HEK293T (cell line): ENCODE data around the gene HHIPL1.

Experiments used
- CTCF ChIA-PET: fragments of 350-600 bp; formaldehyde crosslinking; extraction: SDS; loops from one replicate; lab custom pipeline; 2021; ENCODE audit warnings: antibody characterized with exemption, inconsistent platforms; lab: Yijun Ruan, JAX
- POLR2A ChIA-PET: fragments of 350-600 bp; formaldehyde crosslinking; extraction: SDS; loops from one replicate; lab custom pipeline; 2020; ENCODE audit warnings: antibody characterized with exemption, inconsistent platforms; lab: Yijun Ruan, JAX
- DNase-seq: peaks from one replicate; pipeline ENCODE4 v3.0.0; 2012; ENCODE audit warnings: mixed read lengths; ENCODE audit errors: extremely low spot score
- ARNT ChIP-seq: fragments of 450-650 bp; IDR thresholded peaks from 2 replicates; pipeline ENCODE4 v1.6.1; 2017; ENCODE audit warnings: mild to moderate bottlenecking
- BHLHE40 ChIP-seq: fragments of 450-650 bp; IDR thresholded peaks from 2 replicates; pipeline ENCODE4 v1.6.1; 2016; ENCODE audit warnings: mild to moderate bottlenecking, moderate library complexity, borderline replicate concordance
- CTBP1 ChIP-seq: fragments of 450-650 bp; IDR thresholded peaks from 2 replicates; pipeline ENCODE4 v1.6.1; 2016; ENCODE audit warnings: borderline replicate concordance
- ELF4 ChIP-seq: fragments of 450-650 bp; IDR thresholded peaks from 2 replicates; pipeline ENCODE4 v1.6.1; 2017; ENCODE audit warnings: antibody characterized with exemption
- FOXA1 ChIP-seq: fragments of 450-650 bp; IDR thresholded peaks from 2 replicates; pipeline ENCODE4 v1.6.1; 2016; ENCODE audit warnings: mild to moderate bottlenecking
- FOXK2 ChIP-seq: fragments of 450-650 bp; IDR thresholded peaks from 2 replicates; pipeline ENCODE4 v1.6.1; 2016; ENCODE audit warnings: mild to moderate bottlenecking
- FOXM1 ChIP-seq: fragments of 450-650 bp; IDR thresholded peaks from 2 replicates; pipeline ENCODE4 v1.6.1; 2017; ENCODE audit warnings: mild to moderate bottlenecking, borderline replicate concordance
- HDGF ChIP-seq: fragments of 450-650 bp; IDR thresholded peaks from 2 replicates; pipeline ENCODE4 v1.6.1; 2017; ENCODE audit warnings: antibody characterized with exemption, borderline replicate concordance
- L3MBTL2 ChIP-seq: fragments of 450-650 bp; conservative IDR thresholded peaks from 2 replicates; pipeline ENCODE4 v1.6.1; 2016; ENCODE audit warnings: mild to moderate bottlenecking
- LEF1 ChIP-seq: fragments of 450-650 bp; IDR thresholded peaks from 2 replicates; pipeline ENCODE4 v1.6.1; 2017; ENCODE audit warnings: mild to moderate bottlenecking, borderline replicate concordance
- NFRKB ChIP-seq: fragments of 450-650 bp; IDR thresholded peaks from 2 replicates; pipeline ENCODE4 v1.6.1; 2016; ENCODE audit warnings: mild to moderate bottlenecking, moderate library complexity
- SP1 ChIP-seq: fragments of 450-650 bp; IDR thresholded peaks from 2 replicates; pipeline ENCODE4 v1.6.1; 2017
- SUZ12 ChIP-seq: fragments of 450-650 bp; IDR thresholded peaks from 2 replicates; pipeline ENCODE4 v1.6.1; 2016; ENCODE audit warnings: mild to moderate bottlenecking
- TARDBP ChIP-seq: fragments of 450-650 bp; IDR thresholded peaks from 2 replicates; pipeline ENCODE4 v1.6.1; 2016
- ZNF384 ChIP-seq: fragments of 450-650 bp; IDR thresholded peaks from 2 replicates; pipeline ENCODE4 v1.6.1; 2016
- TF ChIP-seq, protein P1 (sequence below): fragments of 450-650 bp; IDR thresholded peaks from 2 replicates; pipeline ENCODE4 v1.6.1; 2016

Gene HHIPL1

DNA sequence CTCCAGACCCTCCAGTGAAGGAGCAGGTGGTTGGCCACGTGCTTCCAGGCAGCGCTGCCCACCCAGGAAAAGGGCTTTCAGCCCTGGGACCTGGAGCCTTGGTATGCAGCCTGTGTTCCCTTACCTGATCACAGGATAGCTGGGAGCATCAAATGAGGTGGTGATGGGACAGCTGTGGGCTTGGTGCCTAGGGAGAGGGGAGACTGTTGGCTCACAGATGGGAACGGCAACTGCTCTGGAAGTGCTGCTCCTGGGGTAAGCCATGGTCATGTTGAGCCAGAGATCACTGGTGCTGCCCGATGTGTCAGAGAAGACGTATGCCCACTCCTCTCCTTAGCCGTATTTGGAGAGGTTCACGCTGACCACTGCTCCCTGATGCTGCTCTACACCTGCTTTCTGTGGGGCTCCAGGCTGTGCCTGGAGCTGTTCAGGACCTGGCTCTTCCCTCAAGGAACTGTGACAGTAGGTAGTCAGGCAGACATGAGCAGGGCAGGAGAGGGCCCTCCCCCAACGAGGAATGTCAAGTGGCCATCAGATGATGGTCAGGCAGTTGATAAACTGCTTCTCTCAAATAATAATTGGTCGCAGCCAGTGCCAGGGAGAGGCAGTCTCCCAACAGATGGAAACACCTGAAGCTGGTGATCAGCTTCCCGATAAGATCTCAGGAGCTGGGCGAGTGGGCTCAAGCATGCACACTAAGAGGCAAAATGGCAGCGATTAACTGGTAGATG lies 36.3 kb downstream of the HHIPL1 start:
- TF ChIP-seq FOXA1 (no peak), FOXK2 (no peak), BHLHE40 (no peak), CTBP1 (no peak), L3MBTL2 (no peak), HDGF (no peak), LEF1 (no peak), ZNF384 (no peak), SUZ12 (no peak), ARNT (no peak), FOXM1 (no peak), NFRKB (no peak), ELF4 (no peak), TARDBP (no peak), SP1 (no peak)
- TF ChIP-seq, protein P1, sequence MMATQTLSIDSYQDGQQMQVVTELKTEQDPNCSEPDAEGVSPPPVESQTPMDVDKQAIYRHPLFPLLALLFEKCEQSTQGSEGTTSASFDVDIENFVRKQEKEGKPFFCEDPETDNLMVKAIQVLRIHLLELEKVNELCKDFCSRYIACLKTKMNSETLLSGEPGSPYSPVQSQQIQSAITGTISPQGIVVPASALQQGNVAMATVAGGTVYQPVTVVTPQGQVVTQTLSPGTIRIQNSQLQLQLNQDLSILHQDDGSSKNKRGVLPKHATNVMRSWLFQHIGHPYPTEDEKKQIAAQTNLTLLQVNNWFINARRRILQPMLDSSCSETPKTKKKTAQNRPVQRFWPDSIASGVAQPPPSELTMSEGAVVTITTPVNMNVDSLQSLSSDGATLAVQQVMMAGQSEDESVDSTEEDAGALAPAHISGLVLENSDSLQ: no peak
- POLR2A ChIA-PET: no interaction called here
- CTCF ChIA-PET: interaction anchor here (1.0 kb wide), 1 partner anchor 12 kb away, joined by 3 read pairs; no protein-coding TSS in a partner anchor
- DNase-seq: no peak

DNA sequence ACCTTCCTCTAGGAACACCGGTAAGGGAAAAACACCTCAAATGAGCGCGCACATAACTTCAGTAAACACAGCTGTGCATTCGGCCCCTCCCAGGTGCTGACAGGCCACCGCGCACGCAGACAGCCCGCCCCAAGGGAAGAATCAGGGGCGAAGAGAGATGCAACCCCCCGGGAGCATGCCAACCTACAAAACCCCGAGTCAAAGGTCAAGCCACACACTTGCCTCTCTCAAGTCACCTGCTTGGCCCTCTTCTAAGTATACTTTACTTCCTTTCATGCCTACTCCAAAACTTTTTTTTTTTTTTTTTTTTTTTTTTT lies 36.9 kb downstream of the HHIPL1 start:
- DNase-seq: no peak
- TF ChIP-seq ARNT (no peak), TARDBP (no peak), FOXK2 (no peak), FOXA1 (no peak), BHLHE40 (no peak), HDGF (no peak), CTBP1 (no peak), FOXM1 (no peak), ELF4 (no peak), SP1 (no peak), NFRKB (no peak), LEF1 (no peak), SUZ12 (no peak), ZNF384 (no peak), L3MBTL2 (no peak)
- TF ChIP-seq, protein P1: no peak
- ChIA-PET CTCF (interaction anchor here (1.0 kb wide), 1 partner anchor 14 kb away, joined by 5 read pairs; no protein-coding TSS in a partner anchor), POLR2A (no interaction called here)

DNA sequence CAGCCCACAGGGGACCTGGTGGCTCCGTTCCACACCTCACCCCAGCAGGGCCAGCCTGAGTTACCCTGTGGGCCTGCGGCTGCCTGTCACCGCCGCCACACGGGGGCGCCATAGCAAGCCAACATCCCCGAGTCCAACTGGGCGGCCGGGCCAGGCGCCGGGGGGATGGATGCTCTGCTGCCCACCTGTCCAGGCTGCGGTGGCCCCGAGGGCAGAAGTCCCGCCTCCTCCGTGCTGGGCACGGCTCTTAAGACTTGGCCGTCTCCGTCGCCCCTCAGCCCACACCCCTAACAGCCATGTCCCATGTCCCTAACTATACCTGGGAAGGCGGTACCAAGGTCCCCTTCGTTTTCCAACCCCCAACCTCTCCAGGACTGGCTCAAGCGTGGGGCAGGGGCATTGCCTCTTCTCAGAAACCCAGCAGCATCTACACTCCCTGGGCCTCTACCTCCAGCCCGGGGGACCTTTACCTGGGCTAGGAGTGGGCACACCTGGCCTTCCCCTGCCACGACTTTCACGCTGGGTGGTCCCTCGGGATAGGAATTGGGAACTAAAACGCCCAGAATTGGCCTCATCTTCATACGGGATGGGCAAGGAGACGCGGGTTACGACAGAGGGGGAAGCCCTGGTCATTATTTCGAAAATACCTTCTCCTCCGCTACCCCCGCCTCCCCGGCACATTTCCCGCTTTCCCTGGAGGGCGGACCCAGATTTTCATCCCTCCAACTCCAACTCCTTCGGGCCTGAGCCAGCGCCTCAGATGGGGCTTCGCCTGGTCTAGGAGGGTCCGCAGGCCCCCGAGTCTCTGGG lies 38.1 kb downstream of the HHIPL1 start:
- DNase-seq: peak; percentile 81
- TF ChIP-seq LEF1 (no peak), L3MBTL2 (peak; percentile 39; the same call in 1 of the 2 replicates), CTBP1 (peak; percentile 77)
- CTCF ChIA-PET: interaction anchor here (0.6 to 1.0 kb wide), 4 partner anchors 15 to 266 kb away, joined by 3 to 5 read pairs (median 3); no protein-coding TSS in a partner anchor
- POLR2A ChIA-PET: interaction anchor here (1.0 kb wide), 1 partner anchor 197 kb away, joined by 3 read pairs; no protein-coding TSS in a partner anchor

DNA sequence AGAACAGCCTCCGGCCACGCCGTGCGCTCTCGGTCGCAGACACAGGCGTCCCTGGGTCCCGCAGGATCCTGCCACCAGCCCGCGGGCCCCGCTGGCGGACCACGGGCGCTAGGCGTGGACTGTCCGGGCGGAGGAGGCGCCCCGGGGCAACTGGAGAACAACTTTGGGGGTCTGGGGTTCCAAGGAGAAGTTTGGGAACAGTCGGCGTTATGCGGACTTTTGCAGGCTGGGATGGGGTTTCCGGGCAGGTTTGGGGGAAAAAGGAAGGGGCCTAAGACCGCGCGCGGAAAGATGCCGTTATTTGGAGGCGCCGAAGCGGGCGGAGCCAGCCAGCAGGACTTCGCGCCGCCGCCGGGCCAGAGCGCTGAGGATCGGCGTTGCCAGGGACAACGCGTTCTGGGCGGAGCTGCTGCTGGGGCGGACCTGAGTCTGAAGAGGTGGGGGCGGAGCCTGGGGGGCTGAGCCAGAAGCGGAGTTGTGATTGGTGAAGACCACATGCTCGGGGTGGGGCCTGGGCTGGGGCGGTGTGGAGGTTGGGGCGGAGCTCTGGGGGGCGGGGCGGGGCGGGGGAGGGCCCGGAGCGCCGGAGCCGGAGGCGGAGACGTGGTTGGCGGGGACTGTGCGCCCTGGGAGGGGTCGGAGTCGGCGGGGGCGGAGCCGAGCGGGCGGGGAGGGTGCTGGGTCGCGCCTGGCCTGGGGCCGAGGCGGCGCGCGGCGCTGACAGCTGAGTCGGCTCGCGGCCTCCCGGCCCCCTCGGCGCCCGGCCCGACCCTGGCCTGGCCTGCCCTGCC lies 38.9 kb downstream of the HHIPL1 start, which contains the start of gene CYP46A1:
Gene CYP46A1, plus strand, starts transcription at position 680 of the 791 bp plus-strand sequence. CDS start 120 bp downstream, outside the sequence.
- DNase-seq: peak; percentile 99
- POLR2A ChIA-PET: interaction anchor here (0.6 to 1.0 kb wide), 6 partner anchors 14 to 196 kb away, joined by 3 to 8 read pairs (median 4); no protein-coding TSS in a partner anchor
- no peak for TF ChIP-seq ARNT
- peak; percentile 11 for TF ChIP-seq L3MBTL2
- CTCF ChIA-PET: interaction anchor here (0.7 to 1.4 kb wide), 5 partner anchors 29 to 208 kb away, joined by 3 to 5 read pairs (median 3); no protein-coding TSS in a partner anchor

DNA sequence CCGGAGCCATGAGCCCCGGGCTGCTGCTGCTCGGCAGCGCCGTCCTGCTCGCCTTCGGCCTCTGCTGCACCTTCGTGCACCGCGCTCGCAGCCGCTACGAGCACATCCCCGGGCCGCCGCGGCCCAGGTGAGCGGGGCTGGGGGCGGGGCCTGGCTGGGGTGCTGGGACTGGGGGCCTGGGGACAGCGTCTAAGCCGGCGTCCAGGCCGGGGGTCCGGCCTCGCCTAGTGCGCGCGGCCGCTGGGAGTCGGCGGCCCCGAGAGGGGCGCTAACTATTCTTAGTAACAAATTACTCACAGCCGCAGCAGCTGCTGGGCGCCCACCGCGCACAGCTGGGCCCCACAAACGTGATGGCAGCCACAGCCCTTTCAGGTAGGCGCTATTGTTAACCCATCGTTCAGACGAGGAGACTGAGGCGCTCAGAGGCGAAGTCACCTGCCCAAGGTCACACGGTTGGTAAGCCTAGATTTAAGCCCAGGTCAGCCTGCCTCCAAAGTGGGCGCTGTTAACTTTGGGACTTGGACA lies 39.5 kb downstream of the HHIPL1 start:
- CTCF ChIA-PET: interaction anchor here (0.9 to 1.4 kb wide), 3 partner anchors 30 to 207 kb away, joined by 3 to 5 read pairs (median 4); no protein-coding TSS in a partner anchor
- POLR2A ChIA-PET: interaction anchor here (0.6 to 1.0 kb wide), 6 partner anchors 15 to 196 kb away, joined by 3 to 8 read pairs (median 4); no protein-coding TSS in a partner anchor
- no peak for DNase-seq
- no peak for TF ChIP-seq TARDBP
- TF ChIP-seq ARNT: no peak
- no peak for TF ChIP-seq LEF1
- no peak for TF ChIP-seq FOXM1
- TF ChIP-seq FOXK2: no peak
